Right atrium auricular region (tissue), 2 donors: ENCODE data around the gene DHCR7. TPM values are rescaled to one million over a fixed set of nuclear protein-coding genes. Genes with fewer than 3 reads are reported as not detected.

ENCODE experiments used
- DNase-seq: peaks from one replicate; pipeline ENCODE4 v3.0.0-alpha.2; 2019; ENCODE audit warnings: low spot score
- H3K27ac ChIP-seq, 2 donors: fragments of 200-600 bp; sonication (generic); 1 replicate in 1 of 2; 2 replicates in 1 of 2; pipeline ENCODE4 v1.5.1; 2016 to 2019
- H3K27me3 ChIP-seq, 2 donors: fragments of 200-600 bp; sonication (generic); one replicate each; pipeline versions ENCODE4 v1.5.1 to v1.6.0; 2017 to 2019
- H3K36me3 ChIP-seq: fragments of 200-600 bp; sonication (generic); one replicate; pipeline ENCODE4 v1.5.1; 2016
- H3K4me1 ChIP-seq, 2 donors: fragments of 200-600 bp; sonication (generic); one replicate each; pipeline versions ENCODE4 v1.5.1 to v1.6.0; 2017 to 2019
- H3K4me3 ChIP-seq, 2 donors: fragments of 200-600 bp; sonication (generic); 1 replicate in 1 of 2; 2 replicates in 1 of 2; pipeline ENCODE4 v1.5.1; 2017 to 2019; ENCODE audit warnings: mild to moderate bottlenecking in 1 of 2, moderate library complexity in 1 of 2
- H3K9me3 ChIP-seq, 2 donors: fragments of 200-600 bp; sonication (generic); one replicate each; pipeline ENCODE4 v1.5.1; 2019
- total RNA-seq, 2 donors: library from RNA; depleted of rRNA; stranded (reverse); fragments of >200 nt; gene quantifications; one replicate each; pipeline ENCODE4 v1.1.0, GENCODE V29; 2016
- TF ChIP-seq, protein P1 (sequence below), 2 donors: fragments of 200-600 bp; sonication (generic); IDR thresholded peaks; one replicate each; pipeline ENCODE4 v1.5.1; 2019; ENCODE audit warnings: antibody characterized with exemption in 2 of 2

The DHCR7 gene
- total RNA-seq, 2 donors from 2014 or later: 26.8 to 37.6 TPM

GRCh38 chr11:71400216-71400615 lies 48.0 kb downstream of the DHCR7 start:
- Histone ChIP-seq H3K4me3 (no peak overlapping the region), H3K27me3 (no peaks in the 10 kb centered on the region), H3K4me1 (no peaks in the 10 kb centered on the region), H3K27ac (no peak overlapping the region), H3K9me3 (no peaks in the 10 kb centered on the region), H3K36me3 (no peaks in the 10 kb centered on the region)
- no peak for DNase-seq
- TF ChIP-seq, protein P1, sequence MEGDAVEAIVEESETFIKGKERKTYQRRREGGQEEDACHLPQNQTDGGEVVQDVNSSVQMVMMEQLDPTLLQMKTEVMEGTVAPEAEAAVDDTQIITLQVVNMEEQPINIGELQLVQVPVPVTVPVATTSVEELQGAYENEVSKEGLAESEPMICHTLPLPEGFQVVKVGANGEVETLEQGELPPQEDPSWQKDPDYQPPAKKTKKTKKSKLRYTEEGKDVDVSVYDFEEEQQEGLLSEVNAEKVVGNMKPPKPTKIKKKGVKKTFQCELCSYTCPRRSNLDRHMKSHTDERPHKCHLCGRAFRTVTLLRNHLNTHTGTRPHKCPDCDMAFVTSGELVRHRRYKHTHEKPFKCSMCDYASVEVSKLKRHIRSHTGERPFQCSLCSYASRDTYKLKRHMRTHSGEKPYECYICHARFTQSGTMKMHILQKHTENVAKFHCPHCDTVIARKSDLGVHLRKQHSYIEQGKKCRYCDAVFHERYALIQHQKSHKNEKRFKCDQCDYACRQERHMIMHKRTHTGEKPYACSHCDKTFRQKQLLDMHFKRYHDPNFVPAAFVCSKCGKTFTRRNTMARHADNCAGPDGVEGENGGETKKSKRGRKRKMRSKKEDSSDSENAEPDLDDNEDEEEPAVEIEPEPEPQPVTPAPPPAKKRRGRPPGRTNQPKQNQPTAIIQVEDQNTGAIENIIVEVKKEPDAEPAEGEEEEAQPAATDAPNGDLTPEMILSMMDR (IDR thresholded peaks at IDR 0.05): no peak

DNA sequence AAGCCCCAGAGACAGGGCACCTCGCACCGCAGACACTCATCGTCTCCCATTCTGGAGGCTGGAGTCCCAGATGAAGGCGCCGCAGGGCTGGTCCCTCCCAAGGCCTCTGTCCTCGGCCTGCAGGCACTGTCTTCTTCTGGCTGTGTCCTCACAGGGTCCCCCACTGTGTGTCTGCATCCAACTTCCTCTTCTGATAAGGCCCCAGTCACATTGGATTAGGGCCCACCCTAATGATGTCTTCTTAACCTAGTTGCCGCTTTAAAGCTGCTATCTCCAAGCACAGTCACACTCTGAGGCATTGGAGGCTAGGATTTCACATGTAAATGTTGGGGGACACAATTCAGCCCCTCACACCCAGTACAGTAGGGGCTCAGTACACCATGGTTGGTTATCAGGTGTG lies 48.9 kb downstream of the DHCR7 start:
- H3K36me3 ChIP-seq: no peaks in the 10 kb centered on the region
- no peaks in the 10 kb centered on the region for H3K27me3 ChIP-seq
- DNase-seq: no peak
- H3K4me1 ChIP-seq: no peaks in the 10 kb centered on the region
- no peak overlapping the region for H3K4me3 ChIP-seq
- no peaks in the 10 kb centered on the region for H3K9me3 ChIP-seq
- no peak overlapping the region for H3K27ac ChIP-seq
- TF ChIP-seq, protein P1 (IDR thresholded peaks at IDR 0.05): no peak

DNA sequence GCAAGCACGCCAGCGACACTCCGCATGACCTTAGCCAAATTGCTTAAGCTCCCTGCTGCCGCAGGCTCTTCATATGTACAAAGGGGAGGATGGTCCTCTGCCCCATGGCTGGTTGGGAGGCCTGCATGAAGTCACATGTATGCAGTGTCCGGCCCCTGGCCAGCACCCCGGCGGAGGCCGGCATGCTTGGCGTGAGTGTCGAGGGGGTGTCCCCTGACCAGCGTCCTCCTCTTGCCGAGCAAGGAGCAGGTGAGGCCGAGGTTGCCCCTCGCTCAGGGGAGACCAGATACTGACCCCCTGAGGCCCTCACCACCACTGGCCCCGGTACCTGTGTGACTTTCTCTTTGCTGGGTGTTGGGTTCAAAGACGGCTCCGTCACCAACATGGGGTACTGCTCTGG lies 50.2 kb downstream of the DHCR7 start:
- H3K27me3 ChIP-seq: no peaks in the 10 kb centered on the region
- no peaks in the 10 kb centered on the region for H3K36me3 ChIP-seq
- H3K4me3 ChIP-seq: no peak overlapping the region
- DNase-seq: no peak
- no peak overlapping the region for H3K27ac ChIP-seq
- TF ChIP-seq, protein P1 (IDR thresholded peaks at IDR 0.05): no peak
- no peaks in the 10 kb centered on the region for H3K4me1 ChIP-seq
- H3K9me3 ChIP-seq: no peaks in the 10 kb centered on the region

GRCh38 chr11:71397331-71397860 lies 50.8 kb downstream of the DHCR7 start:
- TF ChIP-seq, protein P1 (IDR thresholded peaks at IDR 0.05): no peak
- no peaks in the 10 kb centered on the region for H3K27me3 ChIP-seq

DNA sequence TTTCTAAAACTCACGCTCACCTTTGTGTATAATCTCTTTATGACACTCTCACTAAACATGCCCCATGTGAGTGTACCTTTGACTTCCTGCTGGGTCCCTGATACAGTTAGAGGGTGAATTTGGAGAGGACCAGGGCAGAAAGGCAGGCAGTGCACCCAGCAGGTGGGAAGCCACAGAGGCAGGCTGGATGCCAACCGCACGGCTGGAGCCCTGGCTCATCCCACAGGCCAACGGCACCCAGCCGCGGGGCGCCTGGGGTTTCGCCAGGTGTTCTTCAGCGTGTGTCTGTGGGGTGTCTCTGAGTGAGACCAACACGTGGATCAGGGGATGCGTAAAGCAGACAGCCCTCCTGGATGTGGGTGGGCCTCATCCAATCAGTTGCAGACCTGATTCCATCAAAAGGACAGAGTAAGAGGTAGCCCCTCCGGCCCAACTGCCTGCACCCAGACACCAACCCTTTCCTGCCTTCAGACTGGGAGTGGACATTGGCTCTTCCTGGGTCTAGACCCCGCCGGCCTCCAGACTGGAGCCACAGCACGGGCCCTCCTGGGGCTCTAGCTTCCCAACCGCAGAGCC lies 51.6 kb downstream of the DHCR7 start:
- H3K4me1 ChIP-seq: no peaks in the 10 kb centered on the region
- no peak overlapping the region for H3K27ac ChIP-seq
- no peak for DNase-seq
- H3K4me3 ChIP-seq: no peak overlapping the region
- H3K36me3 ChIP-seq: no peaks in the 10 kb centered on the region
- no peaks in the 10 kb centered on the region for H3K9me3 ChIP-seq
- TF ChIP-seq, protein P1 (IDR thresholded peaks at IDR 0.05): no peak
- no peaks in the 10 kb centered on the region for H3K27me3 ChIP-seq

More at GRCh38 chr11:71397331-71397860, 50.8 kb downstream of the DHCR7 start:
- no peak overlapping the region for H3K4me3 ChIP-seq
- no peaks in the 10 kb centered on the region for H3K9me3 ChIP-seq
- H3K36me3 ChIP-seq: no peaks in the 10 kb centered on the region
- H3K27ac ChIP-seq: no peak overlapping the region
- no peaks in the 10 kb centered on the region for H3K4me1 ChIP-seq
- DNase-seq: no peak

DNA sequence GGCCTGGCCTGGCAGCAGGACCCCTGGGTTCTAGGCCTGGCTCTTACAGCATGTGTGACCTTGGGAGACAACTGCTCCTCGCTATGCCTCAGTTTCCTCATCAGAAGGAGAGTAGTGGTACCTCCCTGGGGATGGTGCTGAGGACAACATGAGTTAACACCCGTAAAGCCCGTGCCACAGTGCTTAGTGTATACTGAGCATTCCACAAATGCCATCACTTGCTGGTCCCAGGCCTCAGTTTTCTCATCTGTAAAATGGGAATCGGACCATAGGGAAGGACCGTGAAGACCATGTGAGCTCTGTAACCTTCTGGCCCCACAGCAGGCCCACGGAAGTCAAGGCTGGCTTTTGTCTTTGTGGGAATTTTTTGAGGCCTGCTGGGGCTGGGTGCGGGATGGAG lies 52.4 kb downstream of the DHCR7 start:
- Histone ChIP-seq H3K36me3 (no peaks in the 10 kb centered on the region), H3K4me1 (no peaks in the 10 kb centered on the region), H3K4me3 (no peak overlapping the region), H3K27ac (no peak overlapping the region), H3K27me3 (no peaks in the 10 kb centered on the region), H3K9me3 (no peaks in the 10 kb centered on the region)
- TF ChIP-seq, protein P1 (IDR thresholded peaks at IDR 0.05): no peak
- DNase-seq: no peak
